OCI-LY7 (cell line): ENCODE data around the gene EPHA5. TPM values are rescaled to one million over a fixed set of nuclear protein-coding genes. Genes with fewer than 3 reads are reported as not detected.

Experiments
- BruUV-seq: library from RNA; stranded (reverse); fragments of 400-500 nt; replicated peaks from 2 replicates; lab custom pipeline; 2021; lab: Mats Ljungman, UMichigan
- CTCF ChIA-PET: fragments of 300-600 bp; sonication (Branson Sonifier 250); formaldehyde crosslinking; loops from one replicate; lab custom pipeline; 2022; ENCODE audit warnings: antibody characterized with exemption; ENCODE audit not compliant: unreplicated experiment; lab: Charles Lee
- POLR2A ChIA-PET: fragments of 300-600 bp; sonication (Branson Sonifier 250); formaldehyde crosslinking; loops from one replicate; lab custom pipeline; 2022; ENCODE audit warnings: antibody characterized with exemption; lab: Charles Lee
- DNase-seq: peaks from one replicate; pipeline ENCODE4 v3.0.0-alpha.2; 2015; ENCODE audit warnings: low spot score
- H2AFZ ChIP-seq: fragments of 200-600 bp; sonication (generic), shearing (Covaris generic); 2 replicates; pipeline ENCODE4 v1.6.1; 2014; ENCODE audit warnings: mild to moderate bottlenecking, antibody characterized with exemption, low read length, moderate library complexity
- H3K27ac ChIP-seq: fragments of 200-600 bp; sonication (generic); 2 replicates; pipeline ENCODE4 v1.5.1; 2014; ENCODE audit warnings: mixed run types, low read depth, mild to moderate bottlenecking, moderate library complexity, low read length, inconsistent platforms; ENCODE audit not compliant: poor library complexity, severe bottlenecking
- H3K36me3 ChIP-seq: fragments of 200-600 bp; sonication (generic); 2 replicates; pipeline ENCODE4 v1.6.1; 2014; ENCODE audit warnings: mild to moderate bottlenecking, antibody characterized with exemption, low read length, moderate library complexity, mixed read lengths; ENCODE audit not compliant: insufficient read depth
- H3K4me1 ChIP-seq: fragments of 200-600 bp; sonication (generic); 2 replicates; pipeline ENCODE4 v1.5.1; 2014; ENCODE audit warnings: mild to moderate bottlenecking, low read length; ENCODE audit not compliant: insufficient read depth, poor library complexity, severe bottlenecking
- H3K4me2 ChIP-seq: fragments of 200-600 bp; sonication (generic); 2 replicates; pipeline ENCODE4 v1.6.1; 2014; ENCODE audit warnings: mild to moderate bottlenecking, low read length
- H3K4me3 ChIP-seq: fragments of 200-600 bp; sonication (generic); 2 replicates; pipeline ENCODE4 v1.5.1; 2014; ENCODE audit warnings: mild to moderate bottlenecking, low read depth, low read length; ENCODE audit not compliant: poor library complexity, severe bottlenecking
- H3K79me2 ChIP-seq: fragments of 200-600 bp; sonication (generic); 2 replicates; pipeline ENCODE4 v1.6.1; 2016; ENCODE audit warnings: low read depth, mild to moderate bottlenecking, low read length, moderate library complexity, mixed read lengths; ENCODE audit not compliant: insufficient read depth
- H3K9me2 ChIP-seq: fragments of 200-600 bp; sonication (generic); 2 replicates; pipeline ENCODE4 v1.6.1; 2016; ENCODE audit warnings: mild to moderate bottlenecking, low read length, mixed read lengths; ENCODE audit not compliant: insufficient read depth
- H3K9me3 ChIP-seq: fragments of 200-600 bp; sonication (generic); 2 replicates; pipeline ENCODE4 v1.6.1; 2014; ENCODE audit warnings: mild to moderate bottlenecking, mixed run types, low read length, mixed read lengths
- H4K20me1 ChIP-seq: fragments of 200-600 bp; sonication (generic); 2 replicates; pipeline ENCODE4 v1.6.1; 2014; ENCODE audit warnings: mild to moderate bottlenecking, antibody characterized with exemption, low read length, moderate library complexity, mixed read lengths; ENCODE audit not compliant: insufficient read depth
- CTCF ChIP-seq: fragments of 200-600 bp; sonication (generic); conservative IDR thresholded peaks from 2 replicates; pipeline ENCODE4 v1.5.1; 2014; ENCODE audit warnings: mild to moderate bottlenecking, antibody characterized with exemption, low read length, moderate library complexity, mixed read lengths
- EZH2phosphoT487 ChIP-seq: fragments of 200-600 bp; sonication (generic); IDR thresholded peaks from 2 replicates; pipeline ENCODE4 v1.6.1; 2018; ENCODE audit warnings: low read depth, borderline replicate concordance, mild to moderate bottlenecking, mixed run types, antibody characterized with exemption, low read length, moderate library complexity, mixed read lengths
- intact Hi-C: fragments of 100-400 bp; cut with micrococcal nuclease; formaldehyde crosslinking; loops from one replicate; pipeline ENCODE4 v1.10.0; 2022; ENCODE audit not compliant: unreplicated experiment
- total RNA-seq, 2 experiments: library from RNA; depleted of rRNA in 1 of 2; stranded (reverse); fragments of >200 nt in 1 of 2; shearing (Covaris generic) in 1 of 2; gene quantifications; 2 replicates each; pipeline ENCODE4 v1.2.3, GENCODE V29; 2014 to 2022

Gene EPHA5
- total RNA-seq, 2 experiments from 2014 or later: not detected

- Histone ChIP-seq H3K79me2 (no peaks in the 10 kb centered on the region), H3K27ac (no peak overlapping the region), H3K4me2 (no peak overlapping the region), H3K4me1 (no peaks in the 10 kb centered on the region), H3K36me3 (no peaks in the 10 kb centered on the region), H3K9me2 (no peaks in the 10 kb centered on the region), H3K4me3 (no peak overlapping the region), H4K20me1 (no peaks in the 10 kb centered on the region), H3K9me3 (no peaks in the 10 kb centered on the region), H2AFZ (no peak overlapping the region)
- TF ChIP-seq EZH2phosphoT487: no peak
- no peak for TF ChIP-seq CTCF
- POLR2A ChIA-PET: no interaction called here
- BruUV-seq: no TSS peak
- CTCF ChIA-PET: no interaction called here
- DNase-seq: no peak
- intact Hi-C loops: no loop called here
Observed at GRCh38 chr4:65381648-65382047, 288.6 kb downstream of the EPHA5 start.

DNA sequence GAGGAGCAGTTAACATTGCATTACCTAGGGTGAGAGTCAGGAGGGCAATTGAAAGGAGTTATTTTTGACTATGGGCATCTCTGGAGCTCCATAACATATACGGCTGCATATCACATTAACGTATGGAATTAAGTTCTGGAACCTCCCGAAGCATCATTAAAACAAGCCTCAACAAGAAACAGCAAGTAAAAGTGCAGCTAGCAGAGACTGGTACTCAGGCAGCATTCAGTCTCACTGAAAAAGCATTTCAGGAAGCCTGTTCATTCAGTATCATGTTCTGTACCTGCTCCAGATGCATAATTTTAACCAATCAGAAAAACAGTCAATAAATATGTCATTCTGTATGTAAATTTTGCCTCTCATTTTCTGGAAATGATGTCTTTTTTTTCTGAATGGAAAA is 299.6 kb downstream of the EPHA5 start:
- intact Hi-C loops: no loop called here
- Histone ChIP-seq H3K4me2 (no peak overlapping the region), H4K20me1 (no peaks in the 10 kb centered on the region), H3K4me3 (no peak overlapping the region), H3K27ac (no peak overlapping the region), H3K4me1 (no peaks in the 10 kb centered on the region), H3K9me2 (no peaks in the 10 kb centered on the region), H2AFZ (no peak overlapping the region), H3K79me2 (no peaks in the 10 kb centered on the region), H3K9me3 (no peaks in the 10 kb centered on the region), H3K36me3 (no peaks in the 10 kb centered on the region)
- ChIA-PET POLR2A (no interaction called here), CTCF (no interaction called here)
- BruUV-seq: no TSS peak
- no peak for DNase-seq
- TF ChIP-seq EZH2phosphoT487 (no peak), CTCF (no peak)

- H3K9me2 ChIP-seq: no peaks in the 10 kb centered on the region
- no peaks in the 10 kb centered on the region for H3K4me1 ChIP-seq
- POLR2A ChIA-PET: interaction anchor here (1.0 kb wide), 1 partner anchor 10 kb away, joined by 3 read pairs; no protein-coding TSS in a partner anchor
- TF ChIP-seq EZH2phosphoT487 (no peak), CTCF (no peak)
- no peak overlapping the region for H3K4me2 ChIP-seq
- H3K36me3 ChIP-seq: no peaks in the 10 kb centered on the region
- no peaks in the 10 kb centered on the region for H3K79me2 ChIP-seq
- no peak overlapping the region for H2AFZ ChIP-seq
- DNase-seq: no peak
- no peaks in the 10 kb centered on the region for H4K20me1 ChIP-seq
- CTCF ChIA-PET: no interaction called here
- no peak overlapping the region for H3K4me3 ChIP-seq
- no peak overlapping the region for H3K27ac ChIP-seq
- no TSS peak for BruUV-seq
- intact Hi-C loops: no loop called here
- no peaks in the 10 kb centered on the region for H3K9me3 ChIP-seq
Observed at GRCh38 chr4:65367306-65367705, 303.0 kb downstream of the EPHA5 start.
